CD4-positive, alpha-beta T cell treated with Interleukin-15 for 4 hours (primary cell): ENCODE results near the gene CNKSR2.

Experiments used
- DNase-seq: peaks from one replicate; pipeline ENCODE4 v3.0.0-alpha.2; 2020; ENCODE audit warnings: low spot score

The CNKSR2 gene

DNA sequence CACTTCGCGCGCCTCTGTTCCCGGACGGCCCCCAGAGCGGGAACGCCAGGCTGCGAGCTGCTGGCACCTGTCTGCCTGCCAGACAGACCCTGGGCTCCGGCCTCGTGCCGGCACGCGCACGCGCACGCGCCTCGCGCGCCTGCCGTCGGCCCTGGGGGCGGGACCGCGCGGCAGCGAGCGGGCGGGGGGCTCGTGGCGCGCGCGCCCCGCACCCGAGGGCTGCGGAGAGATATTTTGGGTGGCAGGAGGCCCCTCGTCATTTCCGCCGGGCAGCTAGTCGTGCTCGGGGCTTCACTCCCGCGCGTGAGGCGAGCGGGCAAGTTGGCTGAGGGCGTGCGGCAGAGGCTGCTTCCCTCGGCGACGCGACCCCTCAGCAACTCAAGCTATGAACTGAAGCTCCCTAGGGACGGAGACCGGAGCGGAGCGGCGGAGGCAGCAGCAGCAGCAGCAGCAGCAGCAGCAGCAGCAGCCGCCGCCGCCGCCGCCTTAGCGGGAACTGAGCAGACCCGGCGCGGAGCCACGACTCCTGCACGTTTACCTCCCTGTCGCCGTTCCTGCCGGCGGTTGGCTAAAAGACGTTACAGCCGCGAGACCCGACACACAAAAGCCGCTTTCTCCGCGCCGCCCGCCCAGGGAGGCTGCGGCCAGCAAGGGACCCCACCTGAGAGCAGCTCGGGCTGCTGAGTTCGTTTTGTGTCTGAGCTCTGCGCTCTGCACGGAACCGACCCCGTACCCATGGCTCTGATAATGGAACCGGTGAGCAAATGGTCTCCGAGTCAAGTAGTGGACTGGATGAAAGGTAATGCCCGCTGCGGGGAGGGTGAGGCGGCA is at the start of gene CNKSR2:
Gene CNKSR2 (plus strand): TSS at position 256 of the 831 bp plus-strand sequence. CDS start 480 bp downstream, at position 736.
- peak; percentile 54 for DNase-seq

DNA sequence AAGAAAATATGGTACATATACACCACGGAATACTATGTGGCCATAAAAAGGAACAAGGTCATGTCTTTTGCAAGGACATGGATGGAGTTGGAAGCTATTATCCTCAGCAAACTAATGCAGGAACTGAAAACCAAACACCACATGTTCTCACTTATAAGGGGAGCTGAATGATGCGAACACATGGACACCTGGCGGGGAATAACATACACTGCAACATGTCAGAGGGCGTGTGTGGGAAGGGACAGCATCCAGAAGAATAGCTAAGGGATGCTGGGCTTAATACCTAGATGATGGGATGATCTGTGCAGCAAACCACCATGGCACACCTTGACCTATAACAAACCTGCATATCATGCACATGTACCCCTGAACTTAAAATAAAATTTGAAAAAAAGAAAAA is 19.5 kb upstream of the CNKSR2 start:
- no peak for DNase-seq

DNA sequence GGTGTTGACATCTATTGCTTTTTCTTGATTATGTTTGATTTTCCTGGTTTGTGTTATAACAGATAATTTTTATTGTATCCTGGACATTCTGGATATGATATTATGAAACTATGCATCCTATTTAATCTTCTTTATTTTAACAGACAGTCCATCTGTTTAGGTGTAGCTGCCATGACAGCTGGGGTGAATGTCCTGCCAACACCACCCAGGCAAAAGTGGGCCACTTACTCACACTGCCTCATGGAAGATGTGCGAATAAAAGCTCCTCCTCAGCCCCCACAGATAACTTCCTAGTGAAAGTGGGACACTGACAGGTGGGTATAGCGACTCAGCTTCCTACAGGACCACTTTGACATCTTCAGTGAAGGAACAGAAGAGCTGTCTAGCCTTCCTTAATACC is 18.4 kb upstream of the CNKSR2 start:
- DNase-seq, result no peak

DNA sequence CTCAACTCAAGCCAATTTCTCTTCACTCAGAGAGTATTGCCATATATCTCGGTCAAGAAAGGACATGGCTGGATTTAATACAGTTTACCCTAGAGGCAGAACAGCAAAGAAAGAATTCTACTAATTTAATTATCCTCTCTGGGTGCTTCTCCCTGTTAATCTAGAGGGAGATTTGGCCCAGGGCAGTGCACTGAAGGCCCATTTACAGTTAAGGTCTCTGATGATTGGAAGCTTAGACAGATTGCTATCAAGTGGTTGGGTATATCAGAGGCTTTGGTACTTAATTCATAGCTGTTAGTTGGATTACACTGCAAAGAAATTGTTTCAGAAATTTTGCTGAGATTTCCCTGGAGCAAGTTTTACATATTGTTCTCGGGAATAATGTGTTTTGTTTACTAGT is 4.6 kb upstream of the CNKSR2 start:
- DNase-seq, result no peak

DNA sequence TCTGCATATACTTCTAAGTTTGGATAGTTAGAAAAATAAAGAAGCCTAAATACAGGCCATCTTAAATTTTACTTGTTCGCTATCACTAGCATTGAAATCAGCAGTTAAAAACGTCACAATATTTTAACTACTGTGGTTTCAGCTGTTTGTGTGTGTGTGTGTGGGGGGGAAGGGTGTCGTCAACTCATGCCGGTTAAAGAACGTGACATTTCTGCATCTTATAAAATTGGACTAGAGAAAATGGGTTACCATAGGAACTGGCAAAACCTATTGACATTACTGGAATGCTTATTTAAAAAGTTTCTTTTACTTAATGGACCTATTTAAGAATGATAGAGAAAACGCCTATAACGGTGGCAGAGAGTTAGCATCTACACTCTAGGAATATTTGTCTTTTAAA is 1.2 kb upstream of the CNKSR2 start:
- DNase-seq, result no peak

DNA sequence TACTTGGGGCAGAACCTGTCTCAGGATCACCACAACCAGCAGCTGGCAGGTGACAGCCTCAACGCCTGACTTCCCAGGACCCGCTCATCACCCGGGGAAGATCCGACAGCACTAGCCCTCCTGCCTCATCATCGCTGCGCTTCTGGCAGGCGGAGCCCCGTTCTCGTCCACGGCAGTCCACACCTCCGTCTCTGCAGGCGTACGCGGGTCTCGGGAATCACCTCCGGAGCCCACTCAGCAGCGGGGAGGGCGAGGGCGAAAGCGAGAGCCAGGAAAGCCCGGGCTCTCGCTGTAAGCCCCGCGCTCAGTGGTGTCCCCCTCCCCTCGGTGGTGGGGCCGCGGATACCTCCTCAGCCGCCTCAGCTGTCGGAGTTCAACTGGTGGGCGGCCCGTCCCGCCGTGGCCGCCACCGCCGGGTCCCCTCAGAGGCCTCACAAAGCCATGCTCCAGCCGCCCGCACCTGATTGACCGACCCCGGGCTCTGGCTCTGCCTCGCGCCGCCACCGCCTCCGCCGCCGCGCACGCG is 518 bp upstream of the CNKSR2 start:
- DNase-seq, result no peak

DNA sequence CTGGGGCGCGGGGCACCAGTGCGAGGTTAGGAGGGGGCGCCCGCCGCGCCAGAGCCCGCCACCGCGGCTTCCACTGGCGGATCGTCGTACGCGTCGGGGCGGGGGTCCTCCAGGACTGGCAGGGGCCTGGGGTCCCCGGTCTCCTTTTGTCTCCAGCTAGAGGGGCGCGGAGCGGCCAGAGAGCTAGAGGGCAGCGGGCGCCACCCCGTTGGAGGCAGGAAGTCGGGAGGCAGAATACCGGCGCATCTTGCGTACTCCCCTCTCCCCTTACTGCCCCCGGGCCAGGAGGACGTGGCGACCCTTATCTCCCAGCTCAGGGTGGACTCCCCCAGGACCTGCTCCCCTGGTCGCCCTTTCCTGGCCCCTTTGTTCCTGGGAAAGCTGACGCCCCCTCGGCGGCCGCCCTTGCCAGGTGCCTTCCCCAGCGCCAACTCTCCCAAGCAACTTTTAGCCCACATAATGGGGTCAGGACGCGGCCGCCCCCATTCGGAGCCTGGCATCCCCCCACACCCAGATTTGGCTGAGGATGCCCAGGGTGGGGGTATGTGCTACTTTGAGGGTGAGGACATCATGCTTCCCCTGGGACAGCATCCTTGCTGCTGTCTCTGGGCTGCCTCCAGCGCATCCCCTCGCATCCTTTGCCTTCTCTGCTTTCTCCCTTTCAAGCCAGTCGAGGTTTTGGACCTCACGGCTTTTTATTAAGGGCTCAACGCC is 933 bp downstream of the CNKSR2 start:
- DNase-seq, result no peak

DNA sequence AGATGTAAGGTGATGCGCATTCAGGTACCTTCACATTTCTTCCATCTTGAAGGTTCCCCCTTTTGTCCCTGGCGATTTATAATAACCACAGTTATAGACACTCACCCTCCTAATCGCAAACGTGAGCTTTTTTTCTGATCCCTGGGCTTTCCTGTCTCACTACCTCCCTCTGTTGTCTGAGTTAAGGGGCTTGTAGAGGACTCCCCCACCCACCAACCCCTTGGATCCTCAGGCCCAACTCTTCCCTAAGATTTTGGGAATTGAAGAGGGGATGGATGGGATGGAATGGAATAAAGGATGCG is 1.4 kb downstream of the CNKSR2 start:
- no peak for DNase-seq

DNA sequence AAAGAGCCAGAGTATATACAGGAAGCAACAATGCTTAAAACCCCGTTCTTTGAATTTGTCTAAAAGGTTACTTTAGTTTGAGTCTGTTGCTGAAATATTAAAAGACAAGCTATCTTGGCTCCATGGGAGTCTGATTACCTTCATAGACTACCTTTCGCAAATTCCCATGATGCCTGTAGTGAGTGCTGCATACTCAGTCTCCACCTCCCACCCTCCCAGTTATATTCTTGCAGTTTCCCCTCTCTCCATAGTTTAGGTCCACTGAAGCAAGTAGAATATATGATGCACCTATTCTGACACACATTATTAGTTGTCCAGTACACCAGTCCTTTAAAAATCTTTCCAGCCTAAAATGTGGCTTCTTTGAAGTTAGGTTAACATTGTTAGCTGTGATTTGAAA is 2.4 kb downstream of the CNKSR2 start:
- DNase-seq, result no peak

DNA sequence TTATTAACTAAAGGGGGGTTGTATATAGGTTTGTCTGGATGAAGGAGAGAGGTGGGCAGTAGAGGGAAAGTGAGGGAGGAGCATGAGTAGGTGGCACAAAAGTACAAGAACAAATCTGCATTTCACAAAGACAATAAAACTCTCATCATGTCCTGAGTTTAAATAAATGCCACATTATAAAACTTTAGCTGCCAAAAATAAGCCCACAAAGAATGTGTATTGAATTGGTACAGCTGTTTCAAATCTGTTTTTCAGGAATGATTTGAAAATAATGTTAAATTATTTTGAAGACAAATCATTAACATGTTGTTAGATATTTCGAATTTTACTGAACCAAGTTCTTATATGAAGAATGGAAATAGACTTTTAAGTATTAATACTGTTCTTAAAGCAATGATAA is 5.8 kb downstream of the CNKSR2 start:
- DNase-seq, result no peak

DNA sequence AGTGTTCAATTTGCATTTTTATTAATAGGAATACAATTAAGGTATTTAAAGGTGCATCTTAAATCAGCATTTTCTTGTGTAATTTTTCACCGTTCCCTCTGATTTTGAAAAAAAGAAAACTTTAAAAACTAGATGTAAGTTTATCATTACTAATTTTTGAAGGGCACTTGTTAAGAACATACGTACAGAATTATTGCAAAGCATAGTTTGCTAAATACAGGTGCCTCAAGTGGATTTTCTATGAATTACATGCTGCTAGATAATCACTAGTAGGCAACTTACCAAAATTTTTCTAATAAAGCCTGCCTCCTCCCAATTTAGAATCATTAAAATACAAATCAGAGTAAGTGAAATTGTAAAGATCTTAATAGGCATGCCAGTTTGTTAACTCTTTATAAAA is 8.5 kb downstream of the CNKSR2 start:
- DNase-seq, result no peak

DNA sequence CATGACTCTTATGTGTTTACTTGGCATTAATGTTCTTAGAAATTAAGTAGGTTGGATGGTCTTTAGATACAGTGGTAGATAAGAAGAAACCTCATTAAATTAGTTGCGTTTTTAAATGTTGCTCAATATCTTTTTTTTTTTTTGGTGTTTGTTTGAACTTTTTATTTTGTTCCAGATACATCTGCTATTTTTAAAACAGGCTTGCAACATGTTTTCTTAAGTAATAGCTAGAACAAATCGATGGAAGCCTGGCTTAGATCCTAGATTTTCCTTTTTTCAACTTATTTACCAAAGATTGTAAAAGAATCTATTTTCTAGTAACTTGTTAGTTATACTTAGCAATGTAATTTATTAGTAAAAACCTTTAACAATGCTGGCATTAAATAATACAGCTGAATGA is 9.3 kb downstream of the CNKSR2 start:
- no peak for DNase-seq

DNA sequence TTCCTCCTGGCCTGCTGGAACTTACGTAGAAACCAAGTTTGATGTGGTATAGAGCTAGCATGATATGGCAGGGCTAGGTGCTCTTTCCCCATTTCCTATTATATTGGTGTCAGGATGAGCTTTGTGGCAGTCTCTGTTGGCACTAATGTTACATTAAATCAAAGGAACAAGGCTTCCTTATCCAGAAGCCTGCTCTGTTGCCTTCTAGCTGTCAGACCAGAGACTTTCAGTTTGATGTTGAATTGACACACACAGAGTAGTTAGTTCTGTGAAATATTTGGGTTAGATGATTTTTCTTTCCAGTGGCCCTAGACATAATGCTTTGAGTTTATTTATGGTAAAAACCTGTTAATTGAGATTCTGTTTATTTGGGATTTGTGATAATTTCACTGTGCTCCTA is 10.0 kb downstream of the CNKSR2 start:
- DNase-seq, result no peak

DNA sequence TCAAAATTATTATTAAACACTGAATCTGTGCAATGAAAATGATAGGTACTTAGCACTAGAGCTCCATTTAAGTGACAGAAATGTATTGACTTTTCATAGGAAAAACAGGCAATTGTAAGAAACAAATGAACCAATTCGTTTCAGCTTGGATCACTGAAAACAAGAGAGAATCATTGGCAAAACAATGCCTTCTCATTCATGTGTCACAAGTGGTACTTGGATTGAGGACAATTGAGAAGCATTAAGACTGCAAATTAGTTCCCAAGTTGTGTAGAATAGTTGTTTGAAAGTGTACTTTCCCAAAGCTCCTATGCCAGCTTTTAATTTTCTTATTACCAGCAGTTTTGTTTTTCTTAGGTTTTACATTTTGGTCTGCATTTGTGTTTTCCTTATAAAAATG is 20.6 kb downstream of the CNKSR2 start:
- DNase-seq, result no peak

DNA sequence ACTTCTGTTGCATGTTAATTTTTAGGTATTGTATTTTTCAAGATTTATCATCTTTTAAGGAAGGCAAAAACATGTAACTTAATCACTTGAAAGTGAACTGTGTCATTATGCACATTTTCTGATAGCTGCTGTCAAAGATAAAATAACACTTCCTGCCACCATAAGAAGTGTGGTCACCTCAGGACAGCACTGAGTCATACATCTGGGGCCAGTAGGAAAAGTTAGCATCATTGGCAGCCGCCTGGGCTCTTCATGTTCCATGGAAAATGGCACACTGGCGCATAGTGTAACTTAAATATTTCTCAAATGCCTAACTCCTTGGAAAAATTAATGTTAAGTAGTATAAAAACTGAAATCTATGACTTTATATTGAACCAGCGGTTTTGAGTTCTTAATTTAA is 24.2 kb downstream of the CNKSR2 start:
- no peak for DNase-seq

DNA sequence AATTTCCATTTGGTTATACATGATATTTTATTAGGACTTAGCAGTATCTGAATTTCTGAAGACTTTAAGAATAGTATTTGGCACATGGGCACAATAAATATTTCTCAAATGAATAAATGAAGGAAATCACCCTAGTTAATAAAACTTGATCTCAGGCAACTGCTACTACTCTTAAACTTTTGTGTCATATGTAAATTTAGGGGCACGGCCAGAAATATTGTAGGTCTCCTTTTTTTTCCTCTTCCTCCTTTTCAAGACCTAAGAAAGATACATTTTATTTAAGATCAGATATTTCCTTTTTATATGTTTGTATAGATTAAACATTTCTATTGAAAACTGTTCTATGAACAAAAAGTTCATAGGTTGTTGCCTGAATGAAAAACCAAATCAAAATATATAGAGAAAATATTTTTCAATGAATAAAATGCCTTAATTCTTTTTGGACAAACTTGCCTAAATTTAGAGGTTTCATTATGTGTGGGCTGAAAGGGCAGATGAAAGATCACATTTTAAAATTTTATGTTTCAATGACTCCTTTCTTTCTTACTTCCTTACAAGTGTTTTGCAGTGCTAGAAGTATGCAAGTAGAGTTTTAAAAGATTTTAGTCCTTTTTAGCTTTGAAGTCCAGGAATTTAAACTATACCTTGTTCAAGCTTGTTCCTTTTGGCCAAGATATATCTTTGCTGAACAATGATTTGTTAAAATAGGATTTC is 26.3 kb downstream of the CNKSR2 start:
- DNase-seq, result no peak

DNA sequence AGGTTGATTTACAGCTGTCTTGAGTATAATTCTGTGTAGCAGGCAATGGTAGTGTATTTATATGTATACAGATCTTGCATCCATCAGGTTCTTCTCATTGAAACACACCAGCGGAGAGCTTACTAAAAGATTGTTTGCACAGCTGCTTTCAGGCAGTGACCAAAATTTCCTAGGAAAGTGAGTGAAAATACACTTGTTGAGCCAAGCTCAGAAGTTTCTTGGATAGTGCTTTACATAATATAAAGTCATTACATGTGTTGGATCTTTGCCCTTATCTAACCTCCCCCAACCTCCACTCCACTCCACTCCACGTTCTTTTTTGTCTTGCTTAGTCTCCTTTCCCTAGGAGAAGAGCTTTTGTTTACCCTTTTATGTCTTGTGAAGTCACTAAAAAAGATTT is 34.1 kb downstream of the CNKSR2 start:
- no peak for DNase-seq

DNA sequence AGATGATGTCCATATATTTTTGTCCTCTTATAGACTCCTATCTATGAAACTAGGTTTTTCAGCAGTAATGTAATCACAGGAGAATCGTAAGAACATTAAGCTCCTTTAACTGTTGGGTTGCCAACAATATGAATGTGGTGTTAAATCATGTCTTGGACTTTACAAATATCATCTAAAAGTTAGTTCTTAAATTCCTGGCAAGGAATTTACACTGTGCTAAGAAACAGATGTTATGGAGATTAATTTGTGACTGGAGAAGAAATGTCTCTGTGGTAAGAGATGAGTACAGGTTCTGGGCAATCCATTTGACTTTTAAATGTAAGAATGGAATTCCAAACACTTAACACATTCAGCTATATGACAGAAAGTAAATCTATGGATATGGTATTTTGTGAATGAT is 34.6 kb downstream of the CNKSR2 start:
- no peak for DNase-seq

DNA sequence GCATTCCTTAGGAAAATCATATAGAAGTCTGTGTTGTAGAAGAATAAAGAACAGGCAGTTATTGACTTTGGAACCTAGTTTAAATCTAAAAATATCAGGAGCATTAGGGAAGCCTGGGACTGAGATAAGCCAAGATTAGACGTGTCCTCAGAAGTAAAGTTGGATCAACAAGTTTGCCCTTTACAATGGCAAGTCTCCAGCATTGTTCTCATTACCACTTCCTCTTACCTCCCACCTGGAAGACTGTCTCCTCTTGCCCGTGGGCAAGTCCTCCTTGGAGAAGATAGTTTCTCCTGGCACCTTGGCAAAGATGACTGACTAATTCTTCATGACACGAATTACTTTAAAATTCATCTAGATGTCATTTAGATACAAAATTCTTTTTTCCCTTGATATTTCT is 37.8 kb downstream of the CNKSR2 start:
- DNase-seq, result no peak

DNA sequence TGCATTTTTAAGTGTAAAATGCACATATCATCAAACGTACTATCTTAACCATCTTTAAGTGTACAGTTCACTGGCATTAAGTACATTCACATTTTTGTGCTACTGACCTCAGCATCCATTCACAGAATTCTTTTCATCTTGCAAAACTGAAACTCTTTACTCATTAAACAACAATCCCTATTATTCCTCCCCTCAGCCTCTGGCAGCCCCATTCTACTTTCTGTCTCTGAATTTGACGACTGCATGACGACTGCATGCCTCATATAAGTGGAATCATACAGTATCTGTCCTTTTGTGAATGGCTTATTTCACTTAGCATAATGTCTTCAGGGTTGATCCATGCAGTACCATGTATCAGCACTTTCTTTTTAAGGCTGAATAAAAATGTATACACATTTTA is 38.7 kb downstream of the CNKSR2 start:
- no peak for DNase-seq

DNA sequence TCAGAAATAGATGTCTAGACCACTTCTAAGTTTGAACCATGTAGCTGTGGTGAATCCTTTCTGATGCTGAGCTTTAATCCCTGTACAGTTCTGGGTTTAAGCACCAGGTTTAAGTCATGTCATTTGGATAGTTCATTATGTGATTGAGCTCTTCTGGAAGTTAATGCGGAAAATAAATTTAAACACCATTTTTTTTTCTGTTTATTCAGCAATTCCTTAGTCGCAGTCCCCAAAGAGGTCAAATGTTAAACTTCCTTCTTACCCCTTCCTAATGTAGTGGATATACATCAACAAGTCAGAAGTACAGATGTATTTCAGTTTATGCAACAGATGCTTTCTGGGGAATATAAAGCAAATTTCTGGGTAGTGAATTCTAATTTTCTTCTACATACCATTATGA is 52.9 kb downstream of the CNKSR2 start:
- DNase-seq, result no peak

DNA sequence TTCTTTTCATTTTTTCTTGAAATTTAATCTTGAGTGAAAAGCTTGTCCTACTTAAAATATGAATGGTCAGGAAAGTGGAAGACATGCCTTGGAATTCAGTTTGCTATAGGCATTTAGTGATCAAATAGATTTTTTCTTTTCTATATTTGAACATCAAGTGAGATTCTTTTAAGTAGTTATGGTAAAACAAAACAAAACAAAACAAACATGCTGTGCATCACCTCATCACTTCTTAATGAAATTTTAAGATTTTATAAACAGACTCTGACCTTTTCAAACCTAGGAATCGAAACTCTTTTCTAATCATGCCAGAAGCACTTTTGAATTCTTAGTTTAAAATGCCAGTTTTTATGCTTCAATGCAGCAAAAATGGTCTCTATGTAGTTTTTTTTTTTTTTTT is 62.8 kb downstream of the CNKSR2 start:
- DNase-seq, result no peak

DNA sequence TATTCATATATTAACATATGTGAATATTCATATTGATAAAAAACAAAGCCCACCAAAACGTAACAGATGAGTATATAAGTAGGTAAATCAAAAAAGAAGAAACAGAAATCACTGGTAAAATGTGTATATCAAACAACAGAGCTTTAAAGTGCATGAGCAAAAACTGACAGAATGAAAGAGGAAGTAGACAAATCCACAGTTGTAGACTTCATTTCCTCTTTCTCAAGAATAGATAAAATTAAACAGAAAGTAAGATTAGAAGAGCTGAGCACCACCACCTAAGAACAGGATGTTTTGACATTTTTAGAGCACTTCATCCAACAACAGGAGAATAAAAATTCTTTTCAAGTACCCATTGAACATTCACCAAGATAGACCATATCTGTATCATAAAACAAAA is 64.6 kb downstream of the CNKSR2 start:
- peak; percentile 4 for DNase-seq
